Measurements from ENCODE around the gene UTP15. TPM values are rescaled to one million over a fixed set of nuclear protein-coding genes. Genes with fewer than 3 reads are reported as not detected.

Gene UTP15
- total and polyA plus RNA-seq, 2 of the 4 experiments (the other 2 are of a cell fraction): 11.4 to 28.0 TPM

DNA sequence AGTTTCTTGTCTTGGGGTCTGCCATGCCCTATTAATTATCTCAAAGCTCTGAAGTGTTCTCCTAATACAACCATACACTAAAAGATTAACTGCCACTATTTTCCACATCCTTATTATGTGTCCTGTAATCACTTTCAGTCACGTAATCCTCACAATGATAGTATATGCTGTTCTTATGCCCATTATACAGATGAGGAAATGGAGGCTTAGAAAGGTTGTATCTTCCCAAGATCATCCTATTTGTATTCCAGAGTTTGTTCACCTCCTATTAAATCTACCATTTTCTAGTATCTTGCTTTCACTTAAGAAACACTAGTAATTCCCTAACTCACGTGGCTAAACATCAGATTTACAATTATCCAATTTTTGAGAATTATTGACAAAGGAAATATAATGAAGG, 57.5 kb downstream of the UTP15 start:
- no peak overlapping the region for H3K4ac ChIP-seq (ENCODE audit: low read depth, low read length)
- no peaks in the 10 kb centered on the region for H4K20me1 ChIP-seq (ENCODE audit: insufficient read depth, low read length)
- H2BK120ac ChIP-seq (ENCODE audit: low read depth, low read length): no peak overlapping the region
- H2AFZ ChIP-seq (replicated peaks; ENCODE audit: low read length, poor library complexity): no peak overlapping the region
- no peak overlapping the region for H2BK15ac ChIP-seq (ENCODE audit: low read depth, low read length)
- ChIA-PET CTCF (no interaction called here), POLR2A (ENCODE audit: unreplicated experiment) (no interaction called here)
- no peak overlapping the region for H3K27ac ChIP-seq (ENCODE audit: insufficient read depth, low read length)
- H3K9me3 ChIP-seq (ENCODE audit: control insufficient read depth, insufficient read depth, low read length): no peaks in the 10 kb centered on the region
- peaks cover 0 to 22% of the 10 kb centered on the region in 2 experiments for H3K79me1 ChIP-seq (ENCODE audit: low read depth in 1 of 2, low read length in 2 of 2)
- in situ Hi-C loops (cut with MboI; ENCODE audit: low sequenced_read_pairs) (no loop called here), intact Hi-C loops (cut with micrococcal nuclease) (no loop called here), dilution Hi-C loops (cut with HindIII; ENCODE audit: low sequenced_read_pairs, unreplicated experiment) (no loop called here)
- no peak overlapping the region for H3K18ac ChIP-seq (ENCODE audit: low read depth, low read length)
- H3K9me1 ChIP-seq (ENCODE audit: insufficient read depth, low read length): peaks cover 3% of the 10 kb centered on the region; the same call in 1 of the 2 replicates
- no peaks in the 10 kb centered on the region for H3K27me3 ChIP-seq (ENCODE audit: control insufficient read depth, insufficient read depth, low read length)
- ATAC-seq (ENCODE audit: low read depth): no peak
- H3K4me2 ChIP-seq (ENCODE audit: low read depth, low read length): no peak overlapping the region
- no peaks in the 10 kb centered on the region for H3K36me3 ChIP-seq (ENCODE audit: control insufficient read depth, insufficient read depth, low read length)
- no peak overlapping the region for H4K5ac ChIP-seq (ENCODE audit: low read depth, low read length)
- H2AK9ac ChIP-seq (replicated peaks; ENCODE audit: low read depth, low read length, poor library complexity): no peak overlapping the region
- H3K4me3 ChIP-seq (ENCODE audit: insufficient read depth, low read depth, low read length): no peak overlapping the region
- no peak for DNase-seq
- H3K56ac ChIP-seq (ENCODE audit: extremely low read depth, insufficient read depth, low read length): no peak overlapping the region
- no peak overlapping the region for H2AK5ac ChIP-seq (ENCODE audit: low read depth, low read length)
- no peak overlapping the region for H2BK5ac ChIP-seq (ENCODE audit: low read depth, low read length, poor library complexity, severe bottlenecking)
- no peak overlapping the region for H4K8ac ChIP-seq (ENCODE audit: low read depth in 2 of 2, low read length in 2 of 2)
- peaks cover 3% of the 10 kb centered on the region; the same call in 1 of the 2 replicates for H3K4me1 ChIP-seq (ENCODE audit: control insufficient read depth, insufficient read depth, low read length)
- no CpG with 5 or more reads among the region's 2 CpGs for WGBS, 2 experiments (ENCODE audit: extremely low coverage in 2 of 2, insufficient read length in 1 of 2)
- no TSS peak for BruUV-seq (replicated peaks)
- no peak overlapping the region for H3K14ac ChIP-seq (replicated peaks; ENCODE audit: low read depth, low read length)
- no peak overlapping the region for H3K9ac ChIP-seq (ENCODE audit: low read depth, low read length)
- no peak overlapping the region for H3K23ac ChIP-seq (ENCODE audit: low read depth, low read length)
- TF ChIP-seq, protein P1, sequence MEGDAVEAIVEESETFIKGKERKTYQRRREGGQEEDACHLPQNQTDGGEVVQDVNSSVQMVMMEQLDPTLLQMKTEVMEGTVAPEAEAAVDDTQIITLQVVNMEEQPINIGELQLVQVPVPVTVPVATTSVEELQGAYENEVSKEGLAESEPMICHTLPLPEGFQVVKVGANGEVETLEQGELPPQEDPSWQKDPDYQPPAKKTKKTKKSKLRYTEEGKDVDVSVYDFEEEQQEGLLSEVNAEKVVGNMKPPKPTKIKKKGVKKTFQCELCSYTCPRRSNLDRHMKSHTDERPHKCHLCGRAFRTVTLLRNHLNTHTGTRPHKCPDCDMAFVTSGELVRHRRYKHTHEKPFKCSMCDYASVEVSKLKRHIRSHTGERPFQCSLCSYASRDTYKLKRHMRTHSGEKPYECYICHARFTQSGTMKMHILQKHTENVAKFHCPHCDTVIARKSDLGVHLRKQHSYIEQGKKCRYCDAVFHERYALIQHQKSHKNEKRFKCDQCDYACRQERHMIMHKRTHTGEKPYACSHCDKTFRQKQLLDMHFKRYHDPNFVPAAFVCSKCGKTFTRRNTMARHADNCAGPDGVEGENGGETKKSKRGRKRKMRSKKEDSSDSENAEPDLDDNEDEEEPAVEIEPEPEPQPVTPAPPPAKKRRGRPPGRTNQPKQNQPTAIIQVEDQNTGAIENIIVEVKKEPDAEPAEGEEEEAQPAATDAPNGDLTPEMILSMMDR (conservative IDR thresholded peaks at IDR 0.05; ENCODE audit: low read depth, low read length): no peak
- TF ChIP-seq BHLHE40 (IDR thresholded peaks at IDR 0.05; ENCODE audit: low read depth, low read length): no peak
- no peak overlapping the region for H4K91ac ChIP-seq (ENCODE audit: insufficient read depth, low read depth, low read length)
- H2BK20ac ChIP-seq (ENCODE audit: low read depth, low read length): no peak overlapping the region

All from IMR-90 (cell line).